SK-N-DZ (cell line): ENCODE measurements around the gene POU4F2.
"Not testable (repeated sequence)": the region's sequence is repeated elsewhere in the genome, so short reads cannot be mapped to it uniquely, and the experiment has no call there.

Experiments
- DNase-seq: peaks from one replicate; pipeline ENCODE4 v3.0.0-alpha.2; 2015; ENCODE audit warnings: low spot score

POU4F2 gene

GRCh38 chr4:146654687-146655520 is 16.2 kb downstream of the POU4F2 start:
- peak; percentile 72 for DNase-seq

GRCh38 chr4:146655521-146655856 is 16.8 kb downstream of the POU4F2 start:
- DNase-seq: peak; percentile 3

DNA sequence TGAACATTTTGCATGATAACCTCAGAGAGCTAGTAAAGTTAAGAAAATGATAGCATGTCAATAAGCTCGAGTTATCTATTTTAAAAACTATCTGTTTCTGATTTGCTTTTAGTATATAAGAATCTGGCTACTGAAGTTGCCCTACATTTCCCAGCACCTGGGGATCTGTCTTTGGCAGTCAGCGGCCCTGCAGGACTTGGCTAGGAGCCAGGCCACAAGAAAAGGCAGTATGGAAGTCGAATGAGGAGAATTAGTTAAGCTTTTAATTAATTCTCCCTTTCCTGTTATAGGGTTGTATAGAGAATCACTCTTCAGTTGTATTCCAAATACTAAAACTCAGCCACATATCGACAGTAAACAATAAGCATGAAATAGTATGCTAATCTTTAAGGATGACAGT is 22.7 kb downstream of the POU4F2 start:
- no peak for DNase-seq

DNA sequence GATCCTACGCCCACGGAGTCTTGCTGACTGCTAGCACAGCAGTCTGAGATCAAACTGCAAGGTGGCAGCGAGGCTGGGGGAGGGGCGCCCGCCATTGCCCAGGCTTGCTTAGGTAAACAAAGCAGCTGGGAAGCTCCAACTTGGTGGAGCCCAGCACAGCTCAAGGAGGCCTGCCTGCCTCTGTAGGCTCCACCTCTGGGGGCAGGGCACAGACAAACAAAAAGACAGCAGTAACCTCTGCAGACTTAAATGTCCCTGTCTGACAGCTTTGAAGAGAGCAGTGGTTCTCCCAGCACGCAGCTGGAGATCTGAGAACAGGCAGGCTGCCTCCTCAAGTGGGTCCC is 25.2 kb downstream of the POU4F2 start:
- DNase-seq: not testable (repeated sequence)

- DNase-seq: no peak
These were observed 36.3 kb downstream of the POU4F2 start for GRCh38 chr4:146674829-146675570.
